Vagina (tissue), 2 donors: Measurements from ENCODE around the gene RCOR1. TPM values are rescaled to one million over a fixed set of nuclear protein-coding genes. Genes with fewer than 3 reads are reported as not detected.
A peak's percentile ranks its signal among the peaks of the same experiment; 100 is the strongest.

Source experiments
- DNase-seq, 2 donors: peaks; one replicate each; pipeline ENCODE4 v3.0.0-alpha.2; 2017; ENCODE audit errors: extremely low spot score in 2 of 2
- H3K27ac ChIP-seq: fragments of 200-600 bp; sonication (generic); one replicate; pipeline ENCODE4 v1.5.1; 2019
- H3K27me3 ChIP-seq: fragments of 200-600 bp; sonication (generic); one replicate; pipeline ENCODE4 v1.5.1; 2019
- H3K36me3 ChIP-seq, 2 donors: fragments of 200-600 bp; sonication (generic); one replicate each; pipeline ENCODE4 v1.5.1; 2017 to 2019
- H3K4me1 ChIP-seq: fragments of 200-600 bp; sonication (generic); one replicate; pipeline ENCODE4 v1.5.1; 2019
- H3K4me3 ChIP-seq, 2 donors: fragments of 200-600 bp; sonication (generic); 1 replicate in 1 of 2; 2 replicates in 1 of 2; pipeline ENCODE4 v1.5.1; 2016 to 2019
- H3K9me3 ChIP-seq: fragments of 200-600 bp; sonication (generic); one replicate; pipeline ENCODE4 v1.5.1; 2019
- CTCF ChIP-seq, 3 experiments: fragments of 450-650 bp in 2 of 3; fragments of 200-600 bp in 1 of 3; sonication (generic) in 1 of 3; IDR thresholded peaks; one replicate each; pipeline ENCODE4 v1.5.1; 2017 to 2019; ENCODE audit warnings: antibody characterized with exemption in 3 of 3, mild to moderate bottlenecking in 2 of 3, moderate library complexity in 2 of 3
- POLR2A ChIP-seq, 2 donors: fragments of 450-650 bp; IDR thresholded peaks; one replicate each; pipeline ENCODE4 v1.6.1; 2017; ENCODE audit warnings: antibody characterized with exemption in 2 of 2, mild to moderate bottlenecking in 2 of 2, moderate library complexity in 2 of 2
- POLR2AphosphoS5 ChIP-seq, 2 donors: sonication (generic); formaldehyde crosslinking; IDR thresholded peaks; one replicate each; pipeline ENCODE4 v1.9.0; 2017; ENCODE audit warnings: antibody characterized with exemption in 2 of 2, mild to moderate bottlenecking in 2 of 2, low read depth in 1 of 2; ENCODE audit not compliant: insufficient read depth in 1 of 2
- intact Hi-C: fragments of 100-400 bp; cut with DNase I; formaldehyde crosslinking; loops from one replicate; pipeline ENCODE4 v1.15.1; 2023
- total RNA-seq: library from RNA; depleted of rRNA; stranded (reverse); fragments of >200 nt; gene quantifications from one replicate; pipeline ENCODE4 v1.2.3, GENCODE V29; 2016

The RCOR1 gene
- total RNA-seq, 1 donor from 2014 or later, result 24.3 TPM

- intact Hi-C loops, result no loop called here
- peaks cover 0 to 19% of the 10 kb centered on the region in 2 donors for H3K36me3 ChIP-seq
- no peak overlapping the region for H3K4me3 ChIP-seq
- H3K4me1 ChIP-seq, result no peaks in the 10 kb centered on the region
- H3K9me3 ChIP-seq, result no peaks in the 10 kb centered on the region
- TF ChIP-seq POLR2AphosphoS5 (IDR thresholded peaks at IDR 0.05; ENCODE audit: insufficient read depth in 1 of 2, low read depth in 1 of 2) (no peak), CTCF (IDR thresholded peaks at IDR 0.05) (no peak), POLR2A (IDR thresholded peaks at IDR 0.05) (no peak)
- no peak overlapping the region for H3K27ac ChIP-seq
- H3K27me3 ChIP-seq, result no peaks in the 10 kb centered on the region
- peak in 1 of 2 donors; percentile 77 for DNase-seq
Observed at GRCh38 chr14:102731871-102732800, 139.7 kb downstream of the RCOR1 start.

- Histone ChIP-seq H3K9me3 (no peaks in the 10 kb centered on the region), H3K27ac (no peak overlapping the region), H3K4me1 (no peaks in the 10 kb centered on the region), H3K4me3 (no peak overlapping the region), H3K27me3 (no peaks in the 10 kb centered on the region), H3K36me3 (peaks cover 0 to 11% of the 10 kb centered on the region in 2 donors)
- TF ChIP-seq POLR2A (IDR thresholded peaks at IDR 0.05) (no peak), CTCF (IDR thresholded peaks at IDR 0.05) (no peak), POLR2AphosphoS5 (IDR thresholded peaks at IDR 0.05; ENCODE audit: insufficient read depth in 1 of 2, low read depth in 1 of 2) (no peak)
- intact Hi-C loops, result no loop called here
- DNase-seq, result peak in 1 of 2 donors; percentile 58
Observed at GRCh38 chr14:102732924-102733323, 140.5 kb downstream of the RCOR1 start.

GRCh38 chr14:102733326-102733725 lies 140.9 kb downstream of the RCOR1 start:
- Histone ChIP-seq H3K4me1 (no peaks in the 10 kb centered on the region), H3K9me3 (no peaks in the 10 kb centered on the region), H3K4me3 (no peak overlapping the region), H3K27ac (no peak overlapping the region), H3K27me3 (no peaks in the 10 kb centered on the region), H3K36me3 (peaks cover 0 to 7% of the 10 kb centered on the region in 2 donors)
- TF ChIP-seq POLR2A (IDR thresholded peaks at IDR 0.05) (no peak), CTCF (IDR thresholded peaks at IDR 0.05) (no peak), POLR2AphosphoS5 (IDR thresholded peaks at IDR 0.05; ENCODE audit: insufficient read depth in 1 of 2, low read depth in 1 of 2) (no peak)
- DNase-seq, result no peak
- intact Hi-C loops, result no loop called here

GRCh38 chr14:102734436-102734835 lies 142.0 kb downstream of the RCOR1 start:
- intact Hi-C loops, result no loop called here
- no peak overlapping the region for H3K27ac ChIP-seq
- peaks cover 0 to 5% of the 10 kb centered on the region in 2 donors for H3K36me3 ChIP-seq
- H3K9me3 ChIP-seq, result no peaks in the 10 kb centered on the region
- TF ChIP-seq POLR2A (IDR thresholded peaks at IDR 0.05), result no peak
- TF ChIP-seq POLR2AphosphoS5 (IDR thresholded peaks at IDR 0.05; ENCODE audit: insufficient read depth in 1 of 2, low read depth in 1 of 2), result no peak
- no peak for TF ChIP-seq CTCF (IDR thresholded peaks at IDR 0.05)
- no peak overlapping the region for H3K4me3 ChIP-seq
- no peaks in the 10 kb centered on the region for H3K4me1 ChIP-seq
- peak in 1 of 2 donors; percentile 49 for DNase-seq
- no peaks in the 10 kb centered on the region for H3K27me3 ChIP-seq

- DNase-seq, result no peak
- no peak overlapping the region for H3K4me3 ChIP-seq
- H3K4me1 ChIP-seq, result no peaks in the 10 kb centered on the region
- H3K9me3 ChIP-seq, result peaks cover 4% of the 10 kb centered on the region
- H3K27me3 ChIP-seq, result no peaks in the 10 kb centered on the region
- intact Hi-C loops, result no loop called here
- no peak overlapping the region for H3K27ac ChIP-seq
- TF ChIP-seq POLR2AphosphoS5 (IDR thresholded peaks at IDR 0.05; ENCODE audit: insufficient read depth in 1 of 2, low read depth in 1 of 2), result no peak
- TF ChIP-seq POLR2A (IDR thresholded peaks at IDR 0.05), result no peak
- TF ChIP-seq CTCF (IDR thresholded peaks at IDR 0.05), result no peak
- H3K36me3 ChIP-seq, result peaks cover 0 to 5% of the 10 kb centered on the region in 2 donors
Observed at GRCh38 chr14:102736956-102737355, 144.5 kb downstream of the RCOR1 start.
